Activated gamma-delta T cell (primary cell): ENCODE measurements around the gene TIAL1.
"Not testable (repeated sequence)": the region's sequence is repeated elsewhere in the genome, so short reads cannot be mapped to it uniquely, and the experiment has no call there.

Experiments used
- DNase-seq: peaks from one replicate; lab custom pipeline; 2025; lab: John Stamatoyannopoulos, UW

Gene TIAL1

DNA sequence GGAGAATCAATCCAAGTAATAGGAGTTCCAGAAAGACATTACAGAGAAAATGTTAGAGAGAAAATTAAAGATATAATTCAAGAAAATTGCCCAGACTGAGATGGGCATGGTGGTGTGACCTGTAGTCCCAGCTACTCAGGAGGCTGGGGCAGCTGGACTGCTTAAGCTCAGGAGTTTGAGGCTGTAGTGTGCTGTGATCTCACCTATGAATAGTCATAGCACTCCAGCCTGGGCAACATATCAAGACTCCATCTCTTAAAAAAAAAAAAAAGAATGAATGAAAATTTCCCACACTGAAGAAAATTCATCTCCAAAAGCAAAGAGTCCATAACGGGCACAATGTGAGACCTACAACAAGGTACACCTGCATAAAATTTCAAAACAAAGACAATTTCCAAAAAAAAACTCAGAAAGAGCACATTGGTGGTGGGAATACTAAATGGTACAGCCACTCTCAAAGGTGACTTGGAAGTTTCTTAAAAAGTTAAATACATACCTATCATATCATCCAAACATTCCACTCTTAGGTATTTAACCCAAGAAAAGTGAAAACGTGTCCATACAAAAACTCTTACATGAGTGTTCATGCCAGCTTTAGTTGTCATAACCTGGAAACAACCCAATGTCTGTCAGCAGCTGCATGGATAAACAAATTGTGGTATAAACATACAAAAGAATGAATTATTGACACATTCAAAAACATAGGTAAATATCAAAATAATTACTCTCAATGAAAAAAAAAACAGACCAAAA is 47.3 kb downstream of the TIAL1 start:
- no peak for DNase-seq

DNA sequence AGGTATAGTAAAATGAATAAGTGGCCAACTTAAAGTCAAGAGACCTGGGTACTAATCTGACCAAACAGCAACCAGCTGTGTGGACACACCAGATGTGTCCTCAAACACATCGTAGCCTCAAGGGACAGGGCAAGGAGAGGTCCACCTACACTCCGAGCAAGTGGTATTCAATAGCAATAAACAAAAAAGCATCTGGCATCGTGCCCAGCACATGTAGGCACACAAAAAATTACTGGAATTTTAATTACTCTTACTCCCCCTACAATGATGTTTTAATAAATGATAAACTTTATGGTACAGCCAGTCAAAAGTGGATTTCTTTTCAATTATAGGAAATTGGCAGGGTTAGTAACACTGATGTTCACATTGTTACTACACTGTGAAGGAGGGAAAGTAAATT is 50.8 kb downstream of the TIAL1 start:
- no peak for DNase-seq

DNA sequence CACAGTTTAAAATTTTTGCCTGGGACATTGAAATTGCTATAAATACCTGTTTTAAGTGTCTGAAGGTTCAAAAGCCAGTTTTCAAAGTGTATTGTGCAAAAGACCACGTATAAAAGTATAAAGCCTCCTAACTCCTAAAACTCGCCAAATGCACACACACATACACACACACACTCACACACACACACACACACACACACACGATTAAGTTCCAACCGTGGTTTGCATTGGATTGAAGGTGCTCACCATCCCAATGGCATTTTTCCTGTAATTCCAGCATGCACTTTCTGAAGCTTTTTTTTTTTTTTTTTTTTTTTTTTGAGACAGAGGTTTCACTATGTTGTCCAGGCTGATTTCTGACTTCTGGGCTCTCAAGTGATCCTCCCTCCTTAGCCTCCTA is 51.5 kb downstream of the TIAL1 start:
- DNase-seq, result no peak

DNA sequence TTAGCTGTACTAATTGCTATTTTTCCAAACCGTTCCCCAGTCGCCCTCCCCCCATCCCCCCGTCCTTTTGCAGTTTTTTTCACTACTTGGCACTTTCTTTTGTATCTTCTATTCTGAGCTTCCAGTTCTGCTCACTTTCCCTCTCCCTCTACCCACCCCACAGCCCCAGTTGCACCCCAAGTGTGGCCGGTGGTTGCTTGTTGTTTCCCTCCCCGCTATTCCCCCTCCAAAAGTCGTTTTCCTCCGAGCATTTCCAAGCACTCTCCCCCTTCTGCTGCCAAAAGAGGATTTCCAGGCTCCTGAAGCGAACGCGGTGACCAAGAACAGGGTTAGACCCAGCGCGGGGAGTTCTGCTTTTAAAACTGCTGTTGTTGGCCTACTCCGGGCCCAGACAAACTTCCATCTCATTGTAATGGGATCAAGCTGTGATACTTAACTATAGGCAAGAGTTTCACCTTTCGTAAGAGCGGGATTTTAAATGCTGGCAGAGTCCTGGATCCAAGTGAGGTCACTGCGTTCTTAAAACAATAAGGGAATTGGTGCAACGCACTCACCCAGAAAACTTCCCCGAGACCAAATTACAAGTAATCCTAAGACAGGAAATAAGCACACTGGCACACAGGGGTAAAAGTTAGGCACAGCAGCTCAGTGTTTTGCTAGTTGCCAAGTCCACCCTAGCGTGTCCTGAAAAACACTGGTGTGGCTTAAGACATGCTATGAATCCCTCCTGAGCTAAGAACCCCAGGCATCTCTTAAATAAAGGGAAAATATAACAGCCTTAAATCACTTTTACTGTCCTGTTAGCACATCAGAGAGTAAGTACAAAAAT is 52.7 kb downstream of the TIAL1 start:
- no peak for DNase-seq

DNA sequence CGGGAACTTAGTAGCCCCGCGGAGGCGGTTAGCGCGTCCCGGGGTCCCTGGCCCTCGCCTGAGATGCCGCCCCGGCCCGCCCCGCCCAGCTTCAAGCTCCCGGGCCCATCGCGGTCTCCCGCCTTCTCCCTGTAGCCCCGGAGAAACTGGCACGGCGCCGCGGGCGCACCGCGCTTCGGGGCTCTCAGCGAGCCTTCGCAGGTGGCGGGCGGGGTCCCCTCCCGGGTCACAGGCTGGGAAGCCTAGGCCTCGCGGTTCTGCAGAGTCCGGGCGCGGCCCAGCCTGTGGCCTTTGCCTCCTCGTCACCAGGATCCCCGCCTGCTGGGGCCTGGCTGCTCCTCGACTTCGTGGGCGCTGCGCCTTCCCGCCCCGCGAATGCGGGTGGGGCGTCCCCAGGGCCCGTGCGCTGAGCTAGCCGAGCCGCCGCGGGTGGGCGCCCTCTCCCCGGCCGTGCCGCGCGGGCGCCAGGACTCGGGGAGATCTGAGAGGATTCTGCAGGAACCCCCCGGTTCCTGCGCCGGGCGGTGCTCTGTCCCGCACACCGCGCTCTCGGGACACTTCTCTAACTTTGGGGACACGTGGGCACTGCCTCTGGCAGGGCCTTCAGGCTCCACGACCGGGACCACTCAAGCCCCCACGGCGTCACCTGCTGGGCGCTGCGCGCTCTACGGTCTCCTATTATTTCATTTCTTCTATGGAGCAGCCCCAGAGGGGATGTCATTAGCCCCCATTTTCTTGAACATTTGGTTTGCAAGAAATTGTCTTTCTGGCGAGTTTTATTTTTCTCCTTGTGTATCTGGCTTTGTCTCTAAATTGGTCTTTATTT is 53.6 kb downstream of the TIAL1 start:
- DNase-seq, result peak; percentile 44

DNA sequence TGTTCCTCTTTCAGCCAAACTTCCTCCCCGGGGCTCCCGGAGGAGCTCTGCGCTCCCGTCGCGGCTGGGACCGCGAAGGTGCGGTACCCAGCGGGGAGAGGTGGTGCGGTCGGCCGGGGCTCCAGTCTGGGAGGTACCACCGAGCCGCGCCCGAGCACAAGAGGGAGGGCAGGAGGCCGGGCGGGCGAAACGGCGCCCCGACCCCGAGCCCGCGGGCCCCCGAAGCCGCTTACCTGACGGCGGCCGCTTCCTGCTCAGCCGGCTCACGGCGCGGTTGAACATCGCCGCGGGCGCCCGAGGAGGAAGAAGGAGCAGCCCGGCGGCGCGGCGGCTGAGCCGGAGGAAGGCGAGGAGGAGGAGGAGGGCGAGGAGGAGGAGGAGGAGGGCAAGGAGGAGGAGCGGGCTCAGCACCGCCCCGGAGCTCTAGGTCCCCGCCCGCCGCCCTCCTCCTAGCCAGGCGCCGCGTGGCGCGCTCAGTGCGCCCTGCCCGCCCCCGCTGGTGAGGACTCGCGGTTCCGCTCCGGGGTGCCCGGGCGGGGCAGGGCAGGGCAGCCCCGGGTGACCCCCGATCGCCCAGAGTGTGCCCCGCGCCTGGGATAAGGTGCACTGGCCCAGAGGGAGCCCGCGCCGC is 54.3 kb downstream of the TIAL1 start, which contains the start of gene RGS10:
Gene RGS10 (minus strand): TSS at position 363 of the 631 bp plus-strand sequence. CDS start 81 bp downstream, at position 282.
- peak; percentile 55 for DNase-seq

DNA sequence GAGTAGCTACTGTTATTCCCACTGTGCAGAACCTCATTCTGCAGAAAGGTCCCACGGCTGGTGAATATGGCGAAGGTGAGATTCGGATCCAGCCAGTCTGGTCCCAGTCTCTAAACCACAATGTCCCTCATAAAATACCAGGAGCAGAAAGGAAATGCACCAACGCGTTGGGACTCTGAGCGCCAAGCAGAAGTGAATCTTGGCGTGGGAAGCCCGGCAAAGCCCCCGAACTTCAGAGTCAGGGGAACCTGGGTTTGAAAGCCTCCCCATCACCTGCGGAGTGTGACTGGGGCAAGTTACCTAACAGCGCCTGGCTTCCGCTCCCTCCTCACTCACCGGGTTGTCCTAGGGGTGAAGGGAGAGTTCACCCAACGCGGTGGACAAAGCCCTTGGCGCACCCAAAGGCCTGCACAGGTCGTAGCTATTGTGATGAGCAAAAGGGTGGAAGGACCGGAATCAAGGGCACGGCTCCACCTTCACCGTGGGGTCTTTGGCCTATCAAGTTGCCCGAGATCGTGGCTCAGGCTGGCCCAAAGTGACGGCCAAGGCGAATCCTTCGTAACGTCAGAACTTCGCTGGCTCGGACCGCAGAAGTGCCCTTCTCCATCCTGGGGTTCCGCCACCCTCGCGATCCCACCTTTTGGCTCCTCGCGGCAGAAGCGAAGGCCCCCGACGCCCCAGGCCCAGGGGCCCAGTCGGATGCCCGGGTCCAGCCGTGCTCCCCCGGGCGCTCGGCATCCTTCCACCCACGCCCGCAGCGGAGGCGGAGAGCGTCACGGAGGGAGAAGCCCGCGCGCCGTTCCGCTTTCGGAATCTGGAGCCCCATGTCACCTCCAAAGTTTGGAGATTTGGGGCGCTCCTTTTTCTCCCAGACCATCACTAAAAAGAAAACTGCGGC is 55.1 kb downstream of the TIAL1 start:
- no peak for DNase-seq

DNA sequence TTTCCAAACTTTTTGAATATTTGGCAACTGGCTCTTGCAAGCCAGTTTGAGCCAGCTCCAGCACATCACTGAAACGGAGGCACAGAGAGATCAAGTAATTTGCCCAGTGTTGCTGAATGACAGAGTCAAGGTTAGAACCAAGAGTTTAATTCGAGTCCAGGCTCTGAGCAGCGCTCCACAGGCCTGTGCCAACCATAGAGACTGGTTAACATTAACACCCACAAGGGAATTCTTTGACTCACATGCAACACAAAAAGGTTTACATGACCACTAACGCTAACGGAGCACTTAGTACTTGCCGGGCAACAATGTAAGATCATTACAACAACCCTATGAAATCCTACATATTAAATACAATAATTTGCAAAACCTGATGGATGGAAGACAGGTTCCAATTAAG is 55.7 kb downstream of the TIAL1 start:
- DNase-seq, result no peak

DNA sequence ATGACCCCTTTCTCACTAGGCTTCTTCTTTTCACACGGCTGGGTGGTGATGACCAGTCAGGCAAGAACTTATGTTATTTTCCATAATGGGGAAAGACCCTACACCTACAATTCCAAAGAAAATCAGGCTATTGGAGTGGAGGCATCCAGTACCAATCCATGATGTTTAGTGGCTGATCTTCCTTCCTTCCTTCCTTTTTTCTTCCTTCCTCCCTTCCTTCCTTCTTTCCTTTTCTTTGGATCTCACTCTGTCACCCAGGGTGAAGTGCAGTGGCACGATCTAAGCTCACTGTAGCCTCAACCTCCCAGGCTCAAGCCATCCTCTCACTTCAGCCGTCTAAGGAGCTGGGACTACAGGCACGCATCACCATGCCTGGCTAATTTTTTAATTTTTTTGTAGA is 56.7 kb downstream of the TIAL1 start:
- DNase-seq, result no peak

DNA sequence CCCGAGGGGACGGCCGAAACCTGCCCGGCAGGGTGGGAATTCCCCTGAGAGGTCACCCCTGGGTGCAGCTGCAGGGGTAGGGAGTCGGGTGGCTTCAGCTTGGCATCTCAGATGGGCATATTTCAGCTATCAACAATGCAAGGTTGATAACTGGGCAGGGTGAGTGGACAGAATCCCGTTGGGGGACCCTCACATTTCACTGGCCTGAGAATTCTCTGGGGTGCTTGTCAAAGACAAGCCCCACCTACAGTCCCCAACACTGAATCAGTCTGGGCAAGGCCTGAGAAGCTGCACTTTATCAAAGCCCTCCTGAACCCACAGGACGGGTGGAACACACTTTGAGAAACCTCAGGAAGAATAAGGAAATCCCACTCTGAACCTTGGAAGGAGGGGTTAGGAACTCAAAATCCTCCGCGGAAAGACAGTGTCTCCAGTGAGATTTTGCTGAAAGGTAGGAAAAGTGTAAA is 57.4 kb downstream of the TIAL1 start:
- DNase-seq, result no peak

DNA sequence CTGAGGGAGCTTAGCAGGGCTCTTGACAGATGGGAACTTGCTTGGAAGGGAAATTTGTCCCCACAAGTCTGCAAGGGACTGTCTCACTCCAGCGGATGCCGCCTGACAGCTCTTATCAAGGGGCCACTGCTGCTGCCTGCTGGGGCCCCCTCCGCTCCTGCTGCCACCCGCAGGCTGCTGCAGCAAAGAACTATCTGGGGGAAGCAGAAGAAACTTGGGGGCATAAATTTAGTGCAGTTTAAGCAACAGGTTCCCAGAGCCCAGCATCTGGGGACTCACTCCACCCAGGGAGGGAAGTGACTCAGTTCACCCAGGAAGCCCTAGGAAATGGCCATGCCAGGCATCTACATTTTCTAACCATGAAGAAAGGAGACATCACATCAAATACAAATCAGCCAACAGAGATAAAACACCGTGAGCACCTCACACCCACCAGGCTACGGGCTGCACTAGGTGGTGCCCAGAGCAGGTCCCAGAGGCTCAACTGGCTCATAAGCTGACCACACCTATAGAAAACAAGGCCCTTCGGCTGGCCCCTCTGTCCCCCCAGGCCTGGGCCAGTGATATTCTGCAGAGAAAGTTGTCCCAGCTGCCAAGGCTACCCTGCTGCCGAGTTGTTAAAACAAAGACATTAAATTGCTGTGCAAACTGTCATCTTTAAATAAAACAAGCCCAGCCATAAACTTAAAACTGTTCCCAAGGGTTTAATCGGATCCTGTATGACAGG is 58.0 kb downstream of the TIAL1 start:
- DNase-seq, result no peak

DNA sequence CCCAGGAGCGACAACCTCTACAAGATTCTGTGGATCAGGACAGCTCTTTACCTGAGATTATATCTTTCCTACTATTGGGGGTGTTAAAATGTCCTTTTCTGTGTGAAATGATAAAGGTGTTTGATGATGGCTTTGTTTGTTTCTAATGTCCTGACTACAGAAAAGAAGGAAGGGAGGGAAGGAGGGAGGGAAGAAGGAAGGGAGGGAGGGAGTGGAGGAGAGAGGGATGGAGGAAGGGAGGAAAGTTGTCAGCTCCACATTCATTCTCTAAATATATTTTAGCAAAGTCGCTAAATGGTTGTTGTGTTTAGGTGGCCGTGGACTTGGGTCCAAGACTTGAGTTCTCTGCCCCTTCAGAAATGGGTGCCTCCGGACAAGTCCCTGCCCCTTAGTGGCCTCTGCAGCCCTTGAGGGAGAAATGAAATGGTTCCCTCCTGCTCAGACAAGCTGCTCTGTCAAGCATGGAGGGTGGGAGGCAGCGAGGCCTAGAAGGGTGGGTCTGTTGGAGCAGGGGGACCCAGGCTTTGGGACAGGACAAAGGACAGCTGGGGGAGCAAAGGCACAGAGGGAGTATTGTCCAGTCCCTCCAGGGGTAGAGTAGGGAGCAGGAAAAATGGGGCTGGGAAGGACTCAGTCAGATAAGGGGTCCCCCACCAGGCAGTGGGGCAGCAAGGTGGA is 58.7 kb downstream of the TIAL1 start:
- DNase-seq, result no peak

DNA sequence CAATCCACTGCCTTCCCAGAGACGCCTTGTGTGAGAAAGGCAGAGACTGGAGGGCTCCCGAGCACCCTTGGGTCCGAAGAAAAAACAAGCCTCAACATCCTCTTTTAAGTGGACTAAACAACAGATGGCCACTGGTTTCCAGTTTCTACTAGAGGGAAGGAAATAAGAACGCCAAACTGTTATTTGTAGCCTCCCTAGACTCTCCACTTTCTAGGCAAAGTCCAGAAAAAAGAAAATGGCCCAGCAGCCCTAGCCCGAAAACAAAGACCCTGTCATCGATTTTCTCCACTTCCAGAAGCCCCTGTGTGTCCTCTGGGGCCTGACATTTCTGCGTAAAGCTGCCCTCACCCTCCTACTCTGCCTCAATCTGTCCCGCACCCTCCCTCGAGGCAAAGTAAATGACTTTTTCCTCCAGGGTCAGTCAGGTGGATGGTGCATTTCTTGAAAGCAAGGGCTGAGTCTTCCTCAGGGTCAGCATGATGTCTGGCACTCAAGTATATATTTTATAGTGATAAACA is 60.2 kb downstream of the TIAL1 start:
- no peak for DNase-seq

DNA sequence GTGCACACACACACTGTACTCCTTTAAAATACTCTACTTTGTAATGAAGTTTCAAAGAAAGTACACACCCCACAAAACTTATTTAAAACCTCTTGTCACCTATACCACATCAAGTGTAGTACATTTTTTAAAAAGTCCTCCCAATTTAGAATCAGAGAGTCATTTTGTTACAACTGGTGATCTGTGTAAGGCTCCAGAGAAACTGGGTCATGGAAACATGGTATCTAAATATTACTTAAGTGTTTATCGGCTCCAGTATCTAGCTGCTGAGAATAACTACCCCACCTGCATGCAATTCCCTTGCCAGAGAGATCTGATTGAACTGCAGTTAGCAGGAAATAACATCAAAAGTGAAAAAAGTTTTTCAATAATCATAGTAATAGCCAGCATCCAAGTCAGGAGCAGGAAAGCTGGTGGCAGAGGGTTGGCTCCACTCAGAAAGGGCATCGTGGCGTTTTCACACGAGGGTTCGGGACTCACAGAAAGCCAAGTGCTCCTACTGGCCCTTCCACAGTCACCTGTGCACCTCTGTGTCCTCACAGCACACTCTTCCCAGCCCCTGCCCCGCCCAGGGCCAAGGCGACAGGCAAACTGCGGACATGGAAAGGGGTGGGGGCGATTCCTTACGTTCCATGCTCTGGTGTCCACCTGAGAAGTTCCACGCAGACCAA is 60.8 kb downstream of the TIAL1 start:
- no peak for DNase-seq

DNA sequence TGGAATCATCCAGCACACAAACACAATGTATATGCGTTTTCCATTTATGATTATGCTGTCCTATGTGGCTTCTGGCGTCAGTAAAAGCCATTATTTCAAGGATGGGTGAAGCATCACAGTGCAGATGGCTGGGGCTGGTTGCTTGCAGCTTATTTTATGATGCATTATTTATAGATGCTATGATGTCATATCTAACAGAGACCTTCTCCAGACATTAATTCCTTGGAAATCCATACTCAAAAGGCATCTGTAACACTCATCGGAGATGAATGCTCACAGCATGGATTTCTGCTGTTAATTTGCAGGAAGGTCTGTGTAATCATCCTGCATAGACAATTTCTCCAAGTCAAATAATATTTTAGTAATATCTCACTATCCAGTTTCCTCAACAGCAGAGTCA is 61.5 kb downstream of the TIAL1 start:
- DNase-seq, result no peak

DNA sequence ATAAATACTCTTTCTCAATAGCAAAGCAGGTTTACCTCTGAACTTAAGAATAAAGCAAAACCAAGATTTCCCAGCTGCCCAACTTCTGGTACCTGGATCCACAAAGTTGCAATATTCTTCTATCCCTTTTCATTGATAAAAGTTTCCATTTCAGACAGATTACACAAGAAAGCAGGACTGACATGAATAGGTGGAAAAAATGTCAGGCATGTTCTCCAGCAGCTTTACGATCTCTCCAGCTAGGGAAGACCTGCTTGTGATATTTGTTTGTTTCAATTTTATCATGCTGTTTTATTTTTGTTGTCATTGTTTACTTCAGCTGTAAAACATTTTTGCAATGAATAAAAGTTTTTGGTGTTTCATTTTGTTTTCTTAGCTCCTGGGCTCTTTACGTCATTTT is 63.3 kb downstream of the TIAL1 start:
- DNase-seq, result no peak

DNA sequence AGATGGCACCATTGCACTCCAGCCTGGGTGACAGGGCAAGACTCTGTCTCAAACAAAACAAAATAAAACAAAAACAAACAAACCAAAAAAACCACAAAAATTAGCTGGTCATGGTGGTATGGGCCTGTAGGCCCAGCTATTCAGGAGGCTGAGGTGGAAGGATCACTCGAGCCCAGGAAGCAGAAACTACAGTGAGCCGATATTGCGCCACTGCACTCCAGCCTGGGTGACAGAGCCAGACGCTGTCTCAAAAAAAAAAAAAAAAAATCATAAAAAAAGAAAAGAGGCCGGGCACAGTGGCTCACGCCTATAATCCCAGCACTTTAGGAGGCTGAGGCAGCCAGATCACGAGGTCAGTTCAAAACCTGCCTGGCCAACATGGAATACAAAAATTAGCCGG is 64.0 kb downstream of the TIAL1 start:
- DNase-seq, result not testable (repeated sequence)

DNA sequence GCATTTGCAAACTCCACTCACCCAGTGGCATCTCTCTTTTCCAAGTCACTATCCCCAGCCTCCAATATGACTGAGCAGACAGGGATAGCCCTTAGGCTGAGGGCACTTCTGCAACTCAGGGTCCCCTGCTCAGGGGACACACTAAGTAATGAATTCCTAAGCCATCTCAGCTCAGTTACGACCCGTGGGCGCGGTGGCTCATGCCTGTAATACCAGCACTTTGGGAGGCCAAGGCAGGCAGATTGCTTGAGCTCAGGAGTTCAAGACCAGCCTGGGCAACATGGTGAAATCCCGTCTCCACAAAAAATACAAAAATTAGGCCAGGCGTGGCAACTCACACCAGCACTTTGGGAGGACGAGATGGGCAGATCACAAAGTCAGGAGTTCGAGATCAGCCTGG is 64.5 kb downstream of the TIAL1 start:
- DNase-seq, result not testable (repeated sequence)

DNA sequence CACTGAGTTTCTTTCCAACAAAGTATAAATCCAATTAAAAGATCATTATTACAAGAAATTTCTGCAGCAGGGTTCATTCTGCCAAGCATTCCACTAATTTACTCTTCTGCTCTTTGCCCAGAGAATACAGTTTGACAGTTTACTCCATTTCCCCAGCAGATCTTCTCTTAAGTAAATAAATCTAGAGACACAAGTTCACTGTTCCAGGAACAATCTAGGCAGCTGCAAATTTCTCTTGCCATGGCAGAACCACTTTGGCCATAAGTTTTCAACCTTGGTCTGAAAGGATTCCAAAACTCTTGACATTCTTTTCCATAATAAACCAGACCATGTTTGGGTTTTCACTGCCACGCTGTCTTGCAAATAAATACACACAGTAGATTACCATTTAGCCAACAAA is 65.7 kb downstream of the TIAL1 start:
- no peak for DNase-seq
